ENCODE results near the gene ARHGAP40. TPM values are rescaled to one million over a fixed set of nuclear protein-coding genes. Genes with fewer than 3 reads are reported as not detected.

Gene ARHGAP40
- total and polyA plus RNA-seq, 2 of the 4 experiments (the other 2 are of a cell fraction), result not detected

GRCh38 chr20:38628580-38629470, 27.2 kb downstream of the ARHGAP40 start:
- no peak for ATAC-seq (ENCODE audit: low read depth)
- Histone ChIP-seq H4K20me1 (ENCODE audit: insufficient read depth, low read length) (no peaks in the 10 kb centered on the region), H3K36me3 (ENCODE audit: control insufficient read depth, insufficient read depth, low read length) (no peaks in the 10 kb centered on the region), H3K4ac (ENCODE audit: low read depth, low read length) (no peak overlapping the region), H3K4me3 (ENCODE audit: insufficient read depth, low read depth, low read length) (no peak overlapping the region), H3K27me3 (ENCODE audit: control insufficient read depth, insufficient read depth, low read length) (peaks cover 5% of the 10 kb centered on the region; the same call in 1 of the 2 replicates), H2AK5ac (ENCODE audit: low read depth, low read length) (no peak overlapping the region), H3K18ac (ENCODE audit: low read depth, low read length) (no peak overlapping the region), H4K8ac (ENCODE audit: low read depth in 2 of 2, low read length in 2 of 2) (no peak overlapping the region), H3K9me1 (ENCODE audit: insufficient read depth, low read length) (no peaks in the 10 kb centered on the region), H3K4me1 (ENCODE audit: control insufficient read depth, insufficient read depth, low read length) (no peaks in the 10 kb centered on the region), H2AFZ (replicated peaks; ENCODE audit: low read length, poor library complexity) (no peak overlapping the region), H2BK20ac (ENCODE audit: low read depth, low read length) (no peak overlapping the region), H4K5ac (ENCODE audit: low read depth, low read length) (no peak overlapping the region), H2BK15ac (ENCODE audit: low read depth, low read length) (no peak overlapping the region), H2BK5ac (ENCODE audit: low read depth, low read length, poor library complexity, severe bottlenecking) (no peak overlapping the region), H3K23ac (ENCODE audit: low read depth, low read length) (no peak overlapping the region), H3K4me2 (ENCODE audit: low read depth, low read length) (no peak overlapping the region), H3K14ac (replicated peaks; ENCODE audit: low read depth, low read length) (no peak overlapping the region), H2BK120ac (ENCODE audit: low read depth, low read length) (no peak overlapping the region), H3K9me3 (ENCODE audit: control insufficient read depth, insufficient read depth, low read length) (no peaks in the 10 kb centered on the region), H3K9ac (ENCODE audit: low read depth, low read length) (no peak overlapping the region), H3K79me1 (ENCODE audit: low read depth in 1 of 2, low read length in 2 of 2) (no peaks in the 10 kb centered on the region), H4K91ac (ENCODE audit: insufficient read depth, low read depth, low read length) (no peak overlapping the region), H3K56ac (ENCODE audit: extremely low read depth, insufficient read depth, low read length) (no peak overlapping the region), H2AK9ac (replicated peaks; ENCODE audit: low read depth, low read length, poor library complexity) (no peak overlapping the region), H3K27ac (ENCODE audit: insufficient read depth, low read length) (no peak overlapping the region)
- WGBS, 2 experiments (ENCODE audit: extremely low coverage in 2 of 2, insufficient read length in 1 of 2), result 70% methylated on average over 2 of the region's 9 CpGs; no CpG with 5 or more reads in 1 of the 2 experiments
- TF ChIP-seq RAD21 (IDR thresholded peaks at IDR 0.05; ENCODE audit: low read length), result no peak
- TF ChIP-seq MXI1 (IDR thresholded peaks at IDR 0.05; ENCODE audit: borderline replicate concordance, low read depth, low read length), result no peak
- TF ChIP-seq BHLHE40 (IDR thresholded peaks at IDR 0.05; ENCODE audit: low read depth, low read length), result no peak
- TF ChIP-seq NFE2L2 (IDR thresholded peaks at IDR 0.05; ENCODE audit: low read depth, low read length), result no peak
- TF ChIP-seq SMC3 (IDR thresholded peaks at IDR 0.05; ENCODE audit: low read depth, low read length), result no peak
- TF ChIP-seq RCOR1 (IDR thresholded peaks at IDR 0.05; ENCODE audit: insufficient replicate concordance, low read length), result no peak
- no peak for TF ChIP-seq USF2 (IDR thresholded peaks at IDR 0.05; ENCODE audit: low read depth, low read length)
- TF ChIP-seq MAZ (IDR thresholded peaks at IDR 0.05; ENCODE audit: borderline replicate concordance, low read depth, low read length), result no peak
- intact Hi-C loops (cut with micrococcal nuclease) (no loop called here), dilution Hi-C loops (cut with HindIII; ENCODE audit: low sequenced_read_pairs, unreplicated experiment) (no loop called here), in situ Hi-C loops (cut with MboI; ENCODE audit: low sequenced_read_pairs) (no loop called here)
- no TSS peak for BruUV-seq (replicated peaks)
- ChIA-PET CTCF (interaction anchor here (1.6 kb wide), 1 partner anchor 24 kb away, joined by 3 read pairs; no protein-coding TSS in a partner anchor), POLR2A (ENCODE audit: unreplicated experiment) (no interaction called here)
- no peak for DNase-seq

All from IMR-90 (cell line).